T-helper 1 cell treated with Interleukin-12 subunit alpha and Interleukin-12 subunit beta and Interleukin-4 antibody, amounts not matched to agents 30 μg/mL and 1 μg/mL, for 36 hours (primary cell): Measurements from ENCODE around the gene FAM43A.

Experiments used
- H3K27ac Mint-ChIP-seq: one replicate; pipeline ENCODE4 v1.8.0; 2021; ENCODE audit warnings: mild to moderate bottlenecking, mixed read lengths
- H3K27me3 Mint-ChIP-seq: one replicate; pipeline ENCODE4 v1.8.0; 2021; ENCODE audit warnings: low read depth, mixed read lengths
- H3K36me3 Mint-ChIP-seq: one replicate; pipeline ENCODE4 v1.8.0; 2021; ENCODE audit warnings: low read depth, mixed read lengths
- H3K4me1 Mint-ChIP-seq: one replicate; pipeline ENCODE4 v1.8.0; 2021; ENCODE audit warnings: low read depth, mixed read lengths
- H3K4me3 Mint-ChIP-seq: one replicate; pipeline ENCODE4 v1.8.0; 2021; ENCODE audit warnings: mild to moderate bottlenecking, moderate library complexity, mixed read lengths
- H3K9me3 Mint-ChIP-seq: one replicate; pipeline ENCODE4 v1.8.0; 2021; ENCODE audit warnings: mixed read lengths

FAM43A gene, protein sequence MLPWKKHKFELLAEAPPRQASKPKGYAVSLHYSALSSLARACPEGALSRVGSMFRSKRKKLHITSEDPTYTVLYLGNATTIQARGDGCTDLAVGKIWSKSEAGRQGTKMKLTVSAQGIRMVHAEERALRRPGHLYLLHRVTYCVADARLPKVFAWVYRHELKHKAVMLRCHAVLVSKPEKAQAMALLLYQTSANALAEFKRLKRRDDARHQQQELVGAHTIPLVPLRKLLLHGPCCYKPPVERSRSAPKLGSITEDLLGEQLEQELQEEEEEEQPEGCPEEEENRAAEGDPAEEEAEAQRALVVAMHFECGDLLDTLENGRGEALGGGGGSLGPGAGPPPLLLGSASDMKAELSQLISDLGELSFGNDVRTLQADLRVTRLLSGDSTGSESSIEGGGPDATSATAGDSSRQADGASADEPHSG

DNA sequence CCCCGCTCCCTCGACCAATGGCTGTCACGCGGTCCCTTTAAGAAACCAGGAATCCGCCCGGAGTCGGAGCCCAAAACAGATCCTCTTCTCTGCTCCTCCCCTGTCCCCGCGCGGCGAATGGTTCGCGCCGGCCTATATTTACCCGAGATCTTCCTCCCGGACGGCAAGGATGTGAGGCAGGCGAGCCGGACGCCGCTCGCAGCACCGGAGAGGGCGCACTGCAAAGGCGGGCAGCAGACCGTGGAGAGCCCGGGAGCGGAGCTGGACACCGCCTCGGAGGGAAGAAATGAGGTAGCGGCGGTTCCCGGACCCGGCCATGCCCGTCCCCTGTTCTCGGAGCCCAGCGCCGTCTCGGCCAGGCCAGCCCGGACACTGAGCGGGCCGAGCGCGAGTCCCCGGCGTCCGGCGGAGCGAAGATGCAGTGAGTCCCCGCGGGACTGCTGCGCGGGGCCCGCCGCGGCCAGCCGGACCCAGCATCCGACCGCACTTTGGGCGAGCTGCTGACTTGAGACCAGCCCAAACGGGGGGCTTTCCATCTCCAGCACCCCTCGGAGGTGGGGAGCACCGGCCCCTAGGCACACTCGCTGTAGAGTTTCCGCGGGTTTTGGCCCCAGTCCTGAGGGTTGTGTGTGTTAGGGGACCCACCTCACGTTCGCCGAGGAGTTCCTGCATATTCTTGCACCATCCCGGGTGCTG is at the start of gene FAM43A:
Gene FAM43A (plus strand): TSS at position 166 of the 696 bp plus-strand sequence. CDS start 944 bp downstream, outside the sequence.
- peaks cover 43% of the 10 kb centered on the region for H3K4me1 Mint-ChIP-seq
- H3K36me3 Mint-ChIP-seq = peaks cover 2% of the 10 kb centered on the region
- H3K27me3 Mint-ChIP-seq = peaks cover 51% of the 10 kb centered on the region
- peak within 1 kb of the TSS; percentile 87 for H3K4me3 Mint-ChIP-seq
- H3K9me3 Mint-ChIP-seq = no peaks in the 10 kb centered on the region
- peak within 1 kb of the TSS; percentile 68 for H3K27ac Mint-ChIP-seq

DNA sequence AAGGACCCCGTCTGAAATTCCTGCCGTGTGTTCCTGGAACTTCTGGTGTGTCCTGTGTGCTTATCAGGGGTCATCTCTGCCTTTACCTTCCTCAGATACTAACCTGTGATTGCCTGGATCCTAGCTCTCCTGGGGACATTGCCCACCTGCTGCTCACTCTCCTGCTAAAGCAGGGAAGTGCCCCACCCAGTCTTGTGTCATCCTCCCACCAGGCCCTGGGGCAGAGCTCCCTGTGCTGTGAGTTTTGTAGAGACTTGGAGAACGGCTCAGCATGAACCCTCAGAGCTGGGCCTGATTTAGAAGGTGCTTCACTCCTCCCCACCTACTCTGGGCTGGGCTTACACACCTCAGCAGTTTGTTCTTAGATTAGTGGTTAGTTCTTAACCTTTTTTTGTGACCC is 48.6 kb upstream of the FAM43A start:
- no peaks in the 10 kb centered on the region for H3K9me3 Mint-ChIP-seq
- peaks cover 2% of the 10 kb centered on the region for H3K4me1 Mint-ChIP-seq
- peaks cover 18% of the 10 kb centered on the region for H3K36me3 Mint-ChIP-seq
- H3K4me3 Mint-ChIP-seq = no peak overlapping the region
- no peak overlapping the region for H3K27ac Mint-ChIP-seq
- no peaks in the 10 kb centered on the region for H3K27me3 Mint-ChIP-seq

DNA sequence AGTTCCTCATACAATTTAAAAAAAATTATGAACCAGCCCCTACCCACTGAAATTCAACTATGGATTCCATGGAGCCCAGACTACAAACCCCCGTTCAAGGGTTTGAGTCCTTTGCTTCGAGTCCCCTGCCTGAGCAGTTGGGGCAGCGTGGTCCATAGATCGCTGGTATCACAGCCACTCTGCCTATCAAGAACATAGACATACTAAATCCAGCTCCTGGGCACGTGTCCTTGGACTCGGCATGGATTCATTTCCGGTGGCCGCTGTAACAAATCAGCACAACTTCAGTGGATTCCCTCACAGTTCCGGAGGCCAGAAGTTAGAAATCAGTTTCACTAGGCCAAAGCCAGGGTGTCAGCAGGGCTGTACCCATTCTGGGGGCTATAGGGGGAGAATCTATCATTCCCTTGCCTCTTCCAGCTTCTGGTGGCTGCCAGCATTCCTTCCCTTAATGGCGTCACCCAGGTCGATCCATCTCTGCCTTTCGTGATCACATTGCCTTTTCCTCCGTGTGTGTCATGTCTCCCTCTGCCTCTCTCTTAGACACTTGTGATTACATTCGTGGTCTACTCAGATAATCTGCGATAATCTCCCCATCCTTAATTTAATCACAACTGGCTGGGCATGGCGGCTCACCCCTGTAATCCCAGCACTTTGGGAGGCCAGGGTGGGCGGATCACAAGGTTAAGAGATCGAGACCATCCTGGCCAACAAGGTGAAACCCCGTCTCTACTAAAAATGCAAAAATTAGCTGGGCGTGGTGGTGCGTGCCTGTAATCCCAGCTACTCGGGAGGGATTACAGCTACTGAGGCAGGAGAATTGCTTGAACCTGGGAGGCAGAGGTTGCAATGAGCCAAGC is 47.9 kb upstream of the FAM43A start:
- H3K4me1 Mint-ChIP-seq = no peaks in the 10 kb centered on the region
- H3K36me3 Mint-ChIP-seq = peaks cover 22% of the 10 kb centered on the region
- H3K4me3 Mint-ChIP-seq = no peak overlapping the region
- H3K9me3 Mint-ChIP-seq = no peaks in the 10 kb centered on the region
- no peaks in the 10 kb centered on the region for H3K27me3 Mint-ChIP-seq
- H3K27ac Mint-ChIP-seq = no peak overlapping the region

DNA sequence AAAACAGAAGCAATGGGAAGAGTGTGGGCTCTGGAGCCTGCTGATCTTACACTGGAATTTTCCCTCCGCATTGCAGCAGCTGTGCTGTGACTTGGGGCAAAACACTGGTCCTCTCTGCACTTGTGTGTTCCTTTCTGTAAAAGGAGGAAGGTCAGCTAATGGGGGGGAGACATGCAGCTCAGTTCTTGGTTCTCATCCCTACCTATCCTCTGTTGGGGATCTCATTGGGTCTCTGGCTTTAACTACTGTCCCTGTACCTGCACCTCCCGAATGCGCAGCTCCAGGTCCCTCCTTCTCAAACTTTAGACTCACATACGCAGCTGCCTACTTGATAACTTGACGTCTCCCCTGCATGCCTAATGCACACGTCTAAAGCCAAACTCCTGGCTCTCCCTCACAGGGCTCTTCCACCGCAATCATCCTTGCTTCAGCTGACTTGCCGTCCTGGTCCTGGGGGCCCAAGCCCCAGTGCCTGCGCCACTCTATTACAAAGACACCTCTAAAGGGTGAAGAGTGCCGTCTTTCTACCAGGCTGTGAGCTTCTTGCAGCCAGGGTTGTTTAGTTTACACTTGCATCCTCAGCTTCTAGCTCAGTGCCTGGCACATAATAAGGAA is 46.6 kb upstream of the FAM43A start:
- H3K4me1 Mint-ChIP-seq = no peaks in the 10 kb centered on the region
- H3K27ac Mint-ChIP-seq = no peak overlapping the region
- H3K9me3 Mint-ChIP-seq = no peaks in the 10 kb centered on the region
- peaks cover 26% of the 10 kb centered on the region for H3K36me3 Mint-ChIP-seq
- H3K4me3 Mint-ChIP-seq = no peak overlapping the region
- no peaks in the 10 kb centered on the region for H3K27me3 Mint-ChIP-seq

DNA sequence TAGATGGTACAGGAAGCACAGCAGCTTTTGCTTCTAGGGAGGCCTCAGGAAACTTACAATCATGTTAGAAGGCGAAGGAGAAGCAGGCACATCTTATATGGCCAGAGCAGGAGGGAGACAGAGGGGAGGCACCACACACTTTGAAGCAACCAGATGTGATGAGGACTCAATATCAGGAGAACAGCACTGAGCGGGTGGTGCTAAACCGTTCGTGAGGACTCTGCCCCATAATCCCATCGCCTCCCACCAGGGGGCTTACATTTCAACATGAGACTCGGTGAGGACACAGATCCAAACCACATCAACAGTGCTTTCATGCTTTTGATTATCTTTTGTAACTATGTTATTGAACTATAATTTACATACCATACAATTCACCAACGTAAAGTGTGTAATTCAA is 44.9 kb upstream of the FAM43A start:
- Mint-ChIP-seq H3K27ac (no peak overlapping the region), H3K9me3 (no peaks in the 10 kb centered on the region), H3K27me3 (no peaks in the 10 kb centered on the region), H3K4me1 (no peaks in the 10 kb centered on the region), H3K36me3 (peaks cover 37% of the 10 kb centered on the region), H3K4me3 (no peak overlapping the region)

DNA sequence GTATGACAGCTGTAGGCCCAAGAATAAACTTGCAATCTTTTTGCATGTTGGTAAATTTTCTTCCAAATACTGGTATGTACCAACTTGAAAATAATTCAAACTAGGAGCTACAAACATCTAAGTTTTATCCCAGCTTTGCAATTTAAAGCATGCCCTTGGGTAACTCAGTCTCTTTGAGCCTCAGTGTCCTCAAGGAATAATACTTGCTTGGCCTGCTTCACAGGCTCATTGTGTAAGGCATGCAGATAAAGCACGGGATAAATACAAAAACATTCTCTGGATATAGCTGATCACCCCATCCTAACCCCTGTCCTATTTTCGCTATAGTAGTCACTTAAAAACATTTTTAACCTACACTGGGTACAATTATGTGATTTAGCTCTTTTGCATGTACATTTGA is 42.9 kb upstream of the FAM43A start:
- H3K4me3 Mint-ChIP-seq = no peak overlapping the region
- no peak overlapping the region for H3K27ac Mint-ChIP-seq
- no peaks in the 10 kb centered on the region for H3K4me1 Mint-ChIP-seq
- peaks cover 44% of the 10 kb centered on the region for H3K36me3 Mint-ChIP-seq
- H3K27me3 Mint-ChIP-seq = no peaks in the 10 kb centered on the region
- no peaks in the 10 kb centered on the region for H3K9me3 Mint-ChIP-seq

DNA sequence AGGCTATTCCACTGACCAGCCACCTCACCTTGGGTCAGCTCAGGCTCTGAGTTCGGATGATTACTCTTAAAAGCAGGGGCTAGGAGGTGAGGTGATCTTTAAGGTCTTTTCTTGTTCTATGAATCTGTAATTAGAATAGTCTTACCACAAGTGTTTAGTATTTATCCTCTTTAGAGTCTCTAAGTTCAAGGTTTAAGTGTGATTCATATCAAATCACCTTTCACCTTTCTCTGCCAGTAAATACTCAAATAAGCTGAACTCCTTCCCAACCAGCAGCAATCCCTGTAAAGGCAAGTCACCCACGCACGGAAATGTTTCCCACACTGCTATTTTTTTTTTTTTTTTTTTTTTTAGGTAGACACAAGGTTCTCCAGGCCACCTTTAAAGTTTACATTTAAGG is 37.9 kb upstream of the FAM43A start:
- no peaks in the 10 kb centered on the region for H3K27me3 Mint-ChIP-seq
- peaks cover 47% of the 10 kb centered on the region for H3K36me3 Mint-ChIP-seq
- H3K4me3 Mint-ChIP-seq = no peak overlapping the region
- H3K4me1 Mint-ChIP-seq = no peaks in the 10 kb centered on the region
- no peaks in the 10 kb centered on the region for H3K9me3 Mint-ChIP-seq
- no peak overlapping the region for H3K27ac Mint-ChIP-seq

DNA sequence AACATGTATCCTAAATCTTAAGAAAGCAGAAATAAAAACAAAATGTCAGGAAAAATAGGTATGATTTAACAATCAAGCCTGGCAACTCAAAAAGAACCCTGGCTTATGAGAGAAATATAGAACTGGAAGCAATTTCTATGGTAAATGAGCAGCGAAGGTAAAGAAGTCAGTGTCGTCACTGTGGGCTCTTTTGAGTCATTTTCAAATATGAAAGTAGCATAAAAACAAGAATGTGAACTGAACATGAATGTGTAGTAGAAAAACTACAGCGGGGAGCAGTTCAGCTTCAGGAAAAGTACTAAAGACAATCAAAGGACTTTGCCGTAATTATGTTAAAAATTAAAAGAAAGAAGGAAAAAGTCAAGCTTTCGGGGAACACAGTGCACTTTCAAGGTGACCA is 31.2 kb upstream of the FAM43A start:
- Mint-ChIP-seq H3K27ac (peak overlapping the region; percentile 86), H3K4me1 (peaks cover 24% of the 10 kb centered on the region), H3K36me3 (peaks cover 57% of the 10 kb centered on the region), H3K9me3 (no peaks in the 10 kb centered on the region), H3K4me3 (peak overlapping the region; percentile 70), H3K27me3 (no peaks in the 10 kb centered on the region)

DNA sequence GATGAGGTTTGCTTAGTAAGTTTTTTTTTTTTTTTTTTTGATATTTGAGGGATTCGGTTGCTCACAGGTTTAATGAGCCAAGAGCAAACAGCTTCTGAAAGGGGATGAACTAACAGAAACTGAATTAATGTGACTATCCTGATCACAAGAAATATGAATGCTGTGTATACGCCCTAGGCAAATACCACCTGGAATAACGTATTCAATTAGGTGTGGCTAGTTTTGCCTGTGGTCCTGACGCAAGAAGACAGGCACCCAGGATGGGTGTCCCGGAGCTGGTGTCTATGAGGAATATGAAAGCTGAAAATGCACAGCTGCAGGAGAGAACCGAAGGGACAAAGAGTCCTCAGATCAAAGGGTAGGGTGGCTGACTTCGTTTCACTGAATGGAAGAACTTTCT is 28.2 kb upstream of the FAM43A start:
- Mint-ChIP-seq H3K4me1 (peaks cover 29% of the 10 kb centered on the region), H3K27me3 (no peaks in the 10 kb centered on the region), H3K4me3 (no peak overlapping the region), H3K36me3 (peaks cover 41% of the 10 kb centered on the region), H3K27ac (no peak overlapping the region), H3K9me3 (no peaks in the 10 kb centered on the region)

DNA sequence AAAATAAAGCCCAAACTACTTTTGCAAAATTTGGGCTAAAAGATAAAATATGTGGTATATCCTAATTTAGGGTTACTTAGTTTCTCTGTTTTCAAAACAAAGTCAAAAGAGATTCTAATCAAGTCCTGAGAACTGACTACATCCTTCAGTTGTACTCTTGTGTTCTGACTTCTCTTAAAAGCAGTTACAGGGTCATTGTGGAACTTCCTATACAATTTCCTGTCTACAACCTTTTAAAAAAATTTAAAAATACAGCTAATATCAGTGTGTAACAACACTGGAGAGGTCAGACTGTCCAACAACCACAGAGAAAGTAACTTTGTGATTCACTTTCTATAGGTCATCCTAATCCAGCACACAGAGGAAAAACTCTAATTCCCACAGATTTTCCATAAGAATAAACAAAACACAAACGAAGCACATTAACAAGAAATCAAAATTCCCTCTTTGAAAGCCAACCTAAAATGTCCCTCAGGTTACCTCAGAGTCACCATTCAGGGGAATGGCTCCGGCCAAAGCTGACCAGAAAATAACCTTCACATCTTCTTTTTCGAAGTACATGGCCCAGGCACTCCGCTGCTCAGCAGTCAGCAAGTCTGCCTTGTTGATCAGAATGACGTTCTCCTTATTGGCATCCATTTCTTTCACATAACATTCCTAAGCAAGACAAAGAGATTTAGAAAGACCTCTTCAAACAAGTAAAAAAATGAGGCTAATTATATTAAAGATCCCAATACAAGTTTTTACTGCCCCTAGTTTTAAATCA is 27.0 kb upstream of the FAM43A start:
- no peak overlapping the region for H3K27ac Mint-ChIP-seq
- peaks cover 26% of the 10 kb centered on the region for H3K4me1 Mint-ChIP-seq
- H3K4me3 Mint-ChIP-seq = no peak overlapping the region
- H3K9me3 Mint-ChIP-seq = no peaks in the 10 kb centered on the region
- H3K36me3 Mint-ChIP-seq = peaks cover 34% of the 10 kb centered on the region
- H3K27me3 Mint-ChIP-seq = no peaks in the 10 kb centered on the region

DNA sequence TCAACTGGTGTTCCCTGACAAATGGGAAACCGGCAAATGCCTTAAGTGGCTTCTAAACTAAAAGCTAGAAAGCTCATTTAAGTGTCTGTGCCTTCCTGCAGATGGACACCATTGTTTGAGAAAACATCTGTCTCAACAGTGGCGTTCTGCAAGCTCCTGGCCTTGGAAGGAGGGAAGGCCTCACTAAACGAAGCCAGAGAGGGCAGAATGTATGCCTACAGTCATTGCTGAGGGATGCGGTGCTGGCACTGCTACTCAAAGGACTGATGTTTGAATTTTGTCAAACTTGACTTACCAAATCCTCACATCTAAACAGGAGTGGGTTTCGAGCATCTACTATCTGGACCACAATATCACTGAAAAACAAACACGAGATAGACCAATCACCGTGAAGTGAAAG is 25.9 kb upstream of the FAM43A start:
- H3K27me3 Mint-ChIP-seq = no peaks in the 10 kb centered on the region
- no peak overlapping the region for H3K27ac Mint-ChIP-seq
- peaks cover 25% of the 10 kb centered on the region for H3K36me3 Mint-ChIP-seq
- H3K9me3 Mint-ChIP-seq = no peaks in the 10 kb centered on the region
- H3K4me3 Mint-ChIP-seq = no peak overlapping the region
- H3K4me1 Mint-ChIP-seq = peaks cover 15% of the 10 kb centered on the region

DNA sequence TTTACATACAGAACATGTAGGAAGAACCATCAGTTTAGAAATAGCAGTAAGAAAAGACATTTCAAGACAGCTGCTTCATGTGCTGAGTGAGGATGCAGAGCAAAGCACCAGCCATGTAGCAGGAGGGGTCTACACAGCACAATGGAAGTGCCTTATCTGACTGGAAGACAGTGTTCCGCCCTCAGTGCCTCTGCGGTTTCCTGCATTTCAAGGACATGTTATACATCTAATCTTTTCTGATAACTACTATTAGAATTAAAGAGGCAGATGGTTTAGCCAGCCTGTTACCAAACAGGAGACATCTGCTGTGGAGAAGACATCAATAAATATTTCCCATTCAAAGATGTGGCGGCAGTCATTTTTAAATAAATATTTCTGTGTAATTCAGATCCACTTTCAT is 24.3 kb upstream of the FAM43A start:
- Mint-ChIP-seq H3K4me3 (no peak overlapping the region), H3K9me3 (no peaks in the 10 kb centered on the region), H3K27ac (no peak overlapping the region), H3K36me3 (peaks cover 35% of the 10 kb centered on the region), H3K27me3 (no peaks in the 10 kb centered on the region), H3K4me1 (peaks cover 13% of the 10 kb centered on the region)

DNA sequence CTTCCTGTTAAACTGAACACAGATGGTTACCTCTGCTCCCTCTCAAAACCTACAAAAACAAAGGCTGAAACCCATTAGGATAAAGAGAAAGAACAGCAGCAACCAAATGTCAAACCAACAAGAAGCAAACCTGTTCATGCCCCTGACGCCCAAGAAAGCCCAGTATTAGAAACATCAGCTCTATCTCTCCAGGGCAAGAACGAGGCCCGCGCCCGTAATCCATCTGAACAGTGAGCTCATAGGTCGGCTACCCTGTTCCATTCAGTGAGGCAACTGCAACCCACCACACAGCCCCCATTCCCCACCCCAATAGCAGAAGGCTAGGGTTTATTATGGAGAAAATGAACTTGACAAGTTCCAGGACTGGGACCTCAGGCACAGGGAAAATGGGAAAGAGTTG is 23.7 kb upstream of the FAM43A start:
- Mint-ChIP-seq H3K27ac (no peak overlapping the region), H3K4me1 (peaks cover 13% of the 10 kb centered on the region), H3K36me3 (peaks cover 36% of the 10 kb centered on the region), H3K27me3 (no peaks in the 10 kb centered on the region), H3K9me3 (no peaks in the 10 kb centered on the region), H3K4me3 (no peak overlapping the region)

DNA sequence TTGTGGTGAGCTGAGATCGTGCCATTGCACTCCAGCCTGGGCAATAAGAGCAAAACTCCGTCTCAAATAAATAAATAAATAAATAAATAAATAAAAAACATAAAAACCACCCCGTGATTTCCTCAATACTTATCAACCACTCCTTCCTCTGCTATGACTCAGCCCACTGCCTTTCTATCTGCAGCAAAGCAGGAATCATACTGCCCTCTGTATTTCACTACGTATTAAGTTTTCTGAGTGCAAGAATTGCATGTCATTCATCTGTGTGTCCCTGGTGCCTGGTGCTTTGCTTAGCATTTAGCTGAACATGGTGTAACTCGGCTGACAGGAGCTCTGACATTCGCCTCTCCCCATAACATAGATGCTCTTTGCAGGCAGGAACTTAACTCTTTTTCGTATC is 20.8 kb upstream of the FAM43A start:
- no peaks in the 10 kb centered on the region for H3K27me3 Mint-ChIP-seq
- no peaks in the 10 kb centered on the region for H3K9me3 Mint-ChIP-seq
- no peak overlapping the region for H3K27ac Mint-ChIP-seq
- peaks cover 34% of the 10 kb centered on the region for H3K36me3 Mint-ChIP-seq
- peaks cover 12% of the 10 kb centered on the region for H3K4me1 Mint-ChIP-seq
- no peak overlapping the region for H3K4me3 Mint-ChIP-seq
